ENCODE data around the gene KRT36.

DNA sequence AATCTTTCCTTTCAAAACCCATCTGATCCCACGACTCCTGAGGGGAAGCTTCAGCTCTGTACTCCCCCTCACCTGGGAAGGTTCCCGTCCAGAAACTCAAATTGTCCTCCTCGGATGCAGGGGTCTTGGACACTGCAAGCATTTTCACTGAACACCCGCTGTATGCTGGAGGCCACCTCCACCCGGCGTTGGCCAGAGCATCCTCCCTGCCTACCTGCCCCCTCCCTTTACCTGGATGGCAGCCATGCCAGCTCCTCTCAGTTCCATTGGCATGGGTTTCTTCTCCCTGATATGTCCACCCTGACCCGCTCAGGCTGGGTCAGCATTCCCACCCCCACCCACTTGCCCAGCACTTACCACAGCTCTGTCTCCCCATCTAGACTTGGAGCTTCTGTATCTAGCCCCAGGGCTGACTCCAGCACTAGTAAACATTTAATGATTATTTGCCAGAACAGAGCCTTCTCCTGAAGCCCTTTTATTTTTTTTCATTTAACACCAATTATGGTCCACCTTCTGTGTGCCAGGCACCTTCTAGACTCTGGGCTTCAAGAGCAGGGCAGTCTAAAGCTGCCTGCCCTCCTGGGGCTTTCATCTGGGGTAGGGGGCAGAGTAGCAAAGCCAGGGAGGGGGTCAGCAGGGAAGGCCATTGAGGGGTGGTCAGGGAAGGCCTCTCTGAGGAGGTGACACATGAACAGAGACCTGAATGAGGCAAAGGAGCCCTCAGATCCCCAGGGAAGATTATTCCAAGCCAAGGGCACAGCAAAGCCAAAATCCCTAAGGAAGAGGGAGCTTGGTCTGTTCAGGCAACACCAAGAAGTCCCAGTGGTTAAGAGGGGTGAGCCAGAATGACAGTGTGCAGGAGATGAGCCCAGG is 47.3 kb upstream of the KRT36 start:
- no peak for TF ChIP-seq POLR2A (IDR thresholded peaks at IDR 0.05)
- TF ChIP-seq, protein P1, sequence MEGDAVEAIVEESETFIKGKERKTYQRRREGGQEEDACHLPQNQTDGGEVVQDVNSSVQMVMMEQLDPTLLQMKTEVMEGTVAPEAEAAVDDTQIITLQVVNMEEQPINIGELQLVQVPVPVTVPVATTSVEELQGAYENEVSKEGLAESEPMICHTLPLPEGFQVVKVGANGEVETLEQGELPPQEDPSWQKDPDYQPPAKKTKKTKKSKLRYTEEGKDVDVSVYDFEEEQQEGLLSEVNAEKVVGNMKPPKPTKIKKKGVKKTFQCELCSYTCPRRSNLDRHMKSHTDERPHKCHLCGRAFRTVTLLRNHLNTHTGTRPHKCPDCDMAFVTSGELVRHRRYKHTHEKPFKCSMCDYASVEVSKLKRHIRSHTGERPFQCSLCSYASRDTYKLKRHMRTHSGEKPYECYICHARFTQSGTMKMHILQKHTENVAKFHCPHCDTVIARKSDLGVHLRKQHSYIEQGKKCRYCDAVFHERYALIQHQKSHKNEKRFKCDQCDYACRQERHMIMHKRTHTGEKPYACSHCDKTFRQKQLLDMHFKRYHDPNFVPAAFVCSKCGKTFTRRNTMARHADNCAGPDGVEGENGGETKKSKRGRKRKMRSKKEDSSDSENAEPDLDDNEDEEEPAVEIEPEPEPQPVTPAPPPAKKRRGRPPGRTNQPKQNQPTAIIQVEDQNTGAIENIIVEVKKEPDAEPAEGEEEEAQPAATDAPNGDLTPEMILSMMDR (IDR thresholded peaks at IDR 0.05), result no peak
- no peak for TF ChIP-seq EP300 (IDR thresholded peaks at IDR 0.05)
